ENCODE measurements around the gene PIGU. TPM values are rescaled to one million over a fixed set of nuclear protein-coding genes. Genes with fewer than 3 reads are reported as not detected.

Gene PIGU
- total RNA-seq, 2 donors from 2014 or later, result 20.1 to 20.6 TPM

DNA sequence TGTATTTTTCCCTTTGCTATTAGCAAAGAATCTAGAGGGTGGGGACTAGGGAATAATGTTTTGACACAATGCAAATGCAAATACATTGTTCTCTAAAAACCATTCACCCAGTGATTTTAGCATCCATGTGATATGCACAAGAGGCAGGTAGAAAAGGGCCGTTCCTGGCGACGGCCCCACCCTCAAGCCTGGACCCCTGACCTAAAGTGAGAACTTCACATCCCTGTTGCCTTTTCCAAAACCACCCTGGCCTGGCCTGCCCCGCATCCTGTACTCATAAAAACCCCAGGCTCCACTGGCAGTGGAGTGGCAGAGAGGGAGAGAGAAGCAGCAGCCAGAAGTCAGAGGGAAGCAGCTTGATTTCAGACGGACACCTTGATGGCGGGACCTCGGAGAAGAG, 69.8 kb downstream of the PIGU start:
- no peak overlapping the region for H3K4me3 Mint-ChIP-seq
- peaks cover 4% of the 10 kb centered on the region for H3K36me3 Mint-ChIP-seq
- ATAC-seq (no peak), DNase-seq (ENCODE audit: low spot score) (no peak)
- no peak overlapping the region for H3K27ac Mint-ChIP-seq
- H3K4me1 Mint-ChIP-seq (ENCODE audit: low read depth in 2 of 2), result no peaks in the 10 kb centered on the region
- no peaks in the 10 kb centered on the region for H3K9me3 Mint-ChIP-seq
- H3K27me3 Mint-ChIP-seq, result no peaks in the 10 kb centered on the region

DNA sequence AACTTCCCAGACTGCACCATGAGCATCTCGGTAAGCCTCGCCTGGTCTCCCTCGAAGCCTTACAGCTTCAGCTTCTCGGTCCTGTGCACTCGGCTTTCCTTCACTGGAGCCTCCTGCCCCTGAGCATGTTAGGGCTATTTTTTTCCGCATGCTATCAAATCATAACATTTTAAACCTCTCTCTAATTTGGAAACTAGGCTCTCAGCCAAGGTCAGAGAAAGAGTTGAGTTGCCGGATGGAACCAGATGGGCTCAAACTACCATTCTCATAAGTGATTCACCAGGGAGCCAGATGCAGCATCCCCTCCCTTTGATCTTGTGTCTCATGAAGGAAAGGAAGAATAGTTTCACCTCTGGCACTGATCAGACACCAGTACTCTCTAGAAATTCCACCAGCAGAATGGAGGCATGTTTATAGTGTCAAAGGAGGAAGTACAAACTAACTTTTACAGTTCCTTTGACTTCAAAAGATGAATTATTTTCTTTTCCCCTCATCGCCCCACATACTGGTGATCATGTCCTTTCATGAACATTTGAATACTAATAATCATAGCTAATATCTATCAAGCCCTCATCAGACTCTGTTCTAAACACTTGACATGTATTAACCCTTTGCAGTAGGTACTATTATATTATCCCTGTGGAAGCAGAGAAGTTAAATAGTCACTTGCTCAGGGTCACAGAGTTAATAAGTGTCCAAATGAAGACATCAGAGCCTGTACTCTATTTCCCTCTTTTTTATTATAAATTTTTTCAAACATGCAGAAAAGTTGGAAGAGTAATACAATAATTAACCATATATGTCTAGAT, 71.7 kb downstream of the PIGU start:
- H3K27ac Mint-ChIP-seq, result no peak overlapping the region
- no peak for ATAC-seq
- no peaks in the 10 kb centered on the region for H3K9me3 Mint-ChIP-seq
- no peak overlapping the region for H3K4me3 Mint-ChIP-seq
- peaks cover 4% of the 10 kb centered on the region for H3K36me3 Mint-ChIP-seq
- no peak for DNase-seq (ENCODE audit: low spot score)
- no peaks in the 10 kb centered on the region for H3K27me3 Mint-ChIP-seq
- H3K4me1 Mint-ChIP-seq (ENCODE audit: low read depth in 2 of 2), result no peaks in the 10 kb centered on the region

DNA sequence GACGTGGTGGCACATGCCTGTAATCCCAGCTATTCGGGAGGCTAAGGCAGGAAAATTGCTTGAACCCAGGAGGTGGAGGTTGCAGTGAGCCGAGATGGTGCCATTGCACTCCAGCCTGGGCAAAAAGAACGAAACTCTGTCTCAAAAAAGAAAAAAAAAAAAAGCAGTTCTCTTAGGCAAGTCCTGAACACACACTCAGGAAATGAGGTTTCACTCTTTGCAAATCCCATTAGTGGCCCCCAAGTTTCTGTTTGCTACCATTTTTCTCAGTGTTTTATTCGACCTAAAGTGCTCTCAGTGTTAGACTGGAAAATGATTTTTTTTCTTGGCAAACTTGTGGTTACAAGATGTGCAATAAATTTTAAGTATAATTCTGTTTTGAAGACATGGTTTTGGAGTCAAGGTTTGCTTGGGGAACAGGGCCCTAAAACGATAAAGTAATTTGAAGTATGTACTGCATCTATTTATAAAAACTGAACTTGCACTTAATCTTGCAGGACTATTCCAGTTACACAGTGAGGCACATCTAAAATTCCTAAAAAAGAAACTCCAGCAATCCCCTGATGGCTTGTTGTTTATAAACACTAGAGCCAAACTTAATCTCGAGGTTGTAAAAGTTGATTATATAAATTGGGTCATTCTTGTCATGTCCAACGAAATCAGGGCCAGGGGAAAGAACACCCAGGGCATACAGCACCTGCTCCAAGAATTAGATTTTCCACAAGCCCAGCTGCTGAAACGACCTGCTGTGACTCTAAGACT, 75.8 kb downstream of the PIGU start:
- H3K4me3 Mint-ChIP-seq, result no peak overlapping the region
- no peaks in the 10 kb centered on the region for H3K36me3 Mint-ChIP-seq
- DNase-seq (ENCODE audit: low spot score), result no peak
- H3K27ac Mint-ChIP-seq, result no peak overlapping the region
- H3K27me3 Mint-ChIP-seq, result no peaks in the 10 kb centered on the region
- no peaks in the 10 kb centered on the region for H3K9me3 Mint-ChIP-seq
- ATAC-seq, result no peak
- no peaks in the 10 kb centered on the region for H3K4me1 Mint-ChIP-seq (ENCODE audit: low read depth in 2 of 2)

DNA sequence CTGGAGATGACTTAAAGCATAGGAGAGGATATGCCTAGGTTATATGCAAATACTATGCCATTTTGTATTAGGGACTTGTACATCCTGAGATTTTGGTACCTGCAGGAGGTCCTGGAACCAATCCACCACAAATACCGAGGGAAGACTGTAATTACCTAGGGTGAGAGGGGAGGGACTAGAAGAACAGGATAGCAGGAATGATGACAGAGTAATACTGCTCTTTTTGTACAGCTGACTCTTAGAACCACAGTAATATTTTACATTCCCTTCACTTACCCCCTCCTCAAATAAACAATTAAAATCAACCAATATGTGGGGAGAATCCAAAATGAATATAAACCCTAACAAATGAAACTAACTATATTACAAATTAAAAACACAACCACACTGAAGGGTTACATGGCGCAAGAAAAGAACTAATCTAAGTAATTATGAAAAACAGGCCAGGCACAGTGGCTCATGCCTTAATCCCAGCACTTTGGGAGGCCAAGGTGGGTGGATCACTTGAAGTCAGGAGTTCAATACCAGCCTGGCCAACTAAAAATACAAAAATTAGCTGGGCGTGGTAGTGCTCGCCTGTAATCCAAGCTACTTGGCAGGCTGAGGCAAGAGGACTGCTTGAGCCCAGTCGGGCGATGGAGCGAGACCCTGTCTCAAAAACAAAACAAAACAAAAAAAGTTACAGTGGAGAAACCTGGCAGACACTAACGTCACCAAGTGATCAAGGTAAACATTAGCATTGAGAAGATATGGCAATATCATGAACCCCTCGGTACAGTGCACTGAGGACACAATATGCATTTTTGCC, 81.3 kb downstream of the PIGU start:
- no peaks in the 10 kb centered on the region for H3K36me3 Mint-ChIP-seq
- H3K27ac Mint-ChIP-seq, result no peak overlapping the region
- no peak overlapping the region for H3K4me3 Mint-ChIP-seq
- no peaks in the 10 kb centered on the region for H3K4me1 Mint-ChIP-seq (ENCODE audit: low read depth in 2 of 2)
- H3K27me3 Mint-ChIP-seq, result no peaks in the 10 kb centered on the region
- no peak for ATAC-seq
- H3K9me3 Mint-ChIP-seq, result no peaks in the 10 kb centered on the region
- DNase-seq (ENCODE audit: low spot score), result no peak

DNA sequence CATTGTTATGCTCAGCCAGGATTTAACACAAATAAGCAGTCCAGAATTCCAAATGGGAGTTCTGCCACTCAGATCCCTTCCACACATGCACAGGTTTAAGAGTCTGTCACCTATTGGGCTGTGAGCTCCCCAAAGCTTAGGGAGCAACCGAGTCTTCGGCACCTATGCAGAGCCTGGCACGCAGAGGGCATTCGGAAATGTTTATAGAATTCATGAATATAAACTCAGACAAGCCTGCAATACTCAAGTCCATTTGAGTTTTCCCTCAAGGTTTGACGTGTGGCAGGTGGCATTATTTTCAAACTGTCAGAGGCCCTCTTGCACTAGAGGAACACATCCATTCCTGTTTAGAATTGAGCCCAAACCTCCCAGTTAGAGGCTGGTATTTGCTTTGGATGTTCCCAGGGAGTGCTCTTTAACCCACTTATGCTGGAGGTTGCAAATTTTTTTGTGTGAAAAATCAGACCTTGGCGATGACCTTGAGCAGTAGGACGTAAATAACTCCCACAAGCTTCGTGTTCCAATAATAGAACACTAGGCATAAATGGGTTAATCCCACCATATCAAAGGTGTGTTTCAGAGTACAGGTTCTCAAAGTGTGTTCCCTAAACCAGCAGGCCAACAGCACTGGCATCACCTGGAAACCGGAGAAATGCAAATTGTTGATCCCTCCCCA, 90.3 kb downstream of the PIGU start:
- no peak for DNase-seq (ENCODE audit: low spot score)
- Mint-ChIP-seq H3K36me3 (no peaks in the 10 kb centered on the region), H3K4me1 (ENCODE audit: low read depth in 2 of 2) (peaks cover under 1% of the 10 kb centered on the region in 2 donors), H3K27ac (no peak overlapping the region), H3K27me3 (no peaks in the 10 kb centered on the region), H3K9me3 (no peaks in the 10 kb centered on the region), H3K4me3 (no peak overlapping the region)
- ATAC-seq, result no peak

DNA sequence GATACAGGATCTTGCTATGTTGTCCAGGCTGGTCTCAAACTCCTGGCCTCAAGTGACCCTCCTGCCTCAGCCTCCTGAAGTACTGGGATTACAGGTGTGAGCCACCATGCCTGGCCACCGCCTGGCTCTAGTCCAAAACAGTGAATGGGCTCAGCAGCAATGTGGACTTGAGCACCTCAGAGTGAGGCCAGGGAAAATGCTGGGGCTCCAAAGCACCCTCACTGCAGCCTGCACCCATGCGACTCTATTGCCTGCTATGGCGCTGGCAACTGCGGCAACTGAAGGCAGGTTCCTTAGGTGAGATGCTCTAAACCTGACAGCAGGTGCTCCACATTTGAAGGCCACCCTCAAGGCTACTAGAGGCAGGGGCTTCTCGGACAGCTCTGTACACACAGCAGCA, 91.9 kb downstream of the PIGU start:
- Mint-ChIP-seq H3K4me3 (no peak overlapping the region), H3K27ac (no peak overlapping the region), H3K36me3 (no peaks in the 10 kb centered on the region), H3K27me3 (no peaks in the 10 kb centered on the region), H3K9me3 (no peaks in the 10 kb centered on the region), H3K4me1 (ENCODE audit: low read depth in 2 of 2) (peaks cover 11 to 12% of the 10 kb centered on the region in 2 donors)
- no peak for ATAC-seq
- no peak for DNase-seq (ENCODE audit: low spot score)

DNA sequence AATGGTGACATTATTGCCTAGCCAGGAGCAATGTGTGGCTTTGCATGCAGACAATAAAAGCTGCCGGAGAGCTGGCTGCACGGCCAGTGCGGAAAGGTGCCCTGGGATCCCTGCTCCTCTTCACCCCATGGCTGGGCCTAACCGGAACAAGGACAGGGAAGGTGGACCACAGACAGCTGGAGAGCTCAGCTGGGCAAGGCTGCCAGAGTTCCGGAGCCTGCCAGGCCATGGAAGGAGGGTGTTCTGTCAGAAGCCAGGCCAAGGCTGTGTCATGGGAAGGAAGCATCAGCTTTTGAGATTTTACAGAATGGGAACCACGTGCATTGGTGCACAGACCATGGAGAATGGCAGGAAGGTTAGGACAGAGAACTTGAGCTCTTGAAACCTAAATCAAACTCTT, 93.3 kb downstream of the PIGU start:
- H3K4me1 Mint-ChIP-seq (ENCODE audit: low read depth in 2 of 2), result peaks cover 11 to 15% of the 10 kb centered on the region in 2 donors

DNA sequence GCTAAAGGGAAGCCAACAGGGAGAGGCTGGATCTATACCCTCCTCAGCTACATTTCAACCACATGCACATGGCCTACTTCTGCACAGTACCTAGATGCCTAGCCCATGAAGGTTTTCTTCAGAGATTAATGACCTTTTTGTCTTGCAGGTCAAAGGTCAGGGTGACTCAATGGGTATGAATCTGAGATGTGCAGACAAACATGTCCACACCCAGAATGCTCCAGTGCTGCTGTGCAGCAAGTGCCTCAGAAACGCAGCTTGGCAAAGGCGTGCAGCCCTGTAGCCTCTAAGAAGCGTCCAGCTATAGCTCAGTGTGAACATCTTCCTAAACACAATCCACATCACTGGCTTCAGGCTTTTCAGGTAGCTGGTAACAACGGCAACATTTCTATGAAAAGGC, 94.0 kb downstream of the PIGU start:
- H3K4me3 Mint-ChIP-seq, result no peak overlapping the region
- no peaks in the 10 kb centered on the region for H3K36me3 Mint-ChIP-seq
- no peaks in the 10 kb centered on the region for H3K9me3 Mint-ChIP-seq
- no peaks in the 10 kb centered on the region for H3K27me3 Mint-ChIP-seq
- DNase-seq (ENCODE audit: low spot score) (no peak), ATAC-seq (no peak)
- H3K4me1 Mint-ChIP-seq (ENCODE audit: low read depth in 2 of 2), result peaks cover 11 to 15% of the 10 kb centered on the region in 2 donors
- H3K27ac Mint-ChIP-seq, result no peak overlapping the region

More for the DNA sequence above, 93.3 kb downstream of the PIGU start:
- no peaks in the 10 kb centered on the region for H3K9me3 Mint-ChIP-seq
- no peak overlapping the region for H3K27ac Mint-ChIP-seq
- no peak for ATAC-seq
- H3K4me3 Mint-ChIP-seq, result no peak overlapping the region
- no peaks in the 10 kb centered on the region for H3K27me3 Mint-ChIP-seq
- no peaks in the 10 kb centered on the region for H3K36me3 Mint-ChIP-seq
- no peak for DNase-seq (ENCODE audit: low spot score)

DNA sequence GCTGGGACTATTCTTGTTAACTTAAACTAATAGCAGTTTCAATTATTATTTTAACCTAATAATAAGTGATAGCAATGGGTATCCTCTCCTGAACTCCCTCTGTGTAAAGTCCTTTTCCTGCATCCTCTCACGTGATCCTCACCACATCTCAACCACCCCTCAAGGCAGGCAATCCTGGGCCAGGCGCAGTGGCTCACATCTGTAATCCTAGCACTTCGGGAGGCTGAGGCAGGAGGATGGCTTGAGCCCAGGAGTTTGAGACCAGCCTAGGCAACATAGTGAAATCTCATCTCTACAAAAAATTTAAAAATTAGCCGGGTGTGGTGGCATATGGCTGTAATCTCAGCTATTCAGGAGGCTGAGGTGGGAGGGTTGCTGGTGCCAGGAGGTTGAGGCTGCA, 94.7 kb downstream of the PIGU start:
- Mint-ChIP-seq H3K4me3 (no peak overlapping the region), H3K4me1 (ENCODE audit: low read depth in 2 of 2) (peaks cover 11 to 15% of the 10 kb centered on the region in 2 donors)

DNA sequence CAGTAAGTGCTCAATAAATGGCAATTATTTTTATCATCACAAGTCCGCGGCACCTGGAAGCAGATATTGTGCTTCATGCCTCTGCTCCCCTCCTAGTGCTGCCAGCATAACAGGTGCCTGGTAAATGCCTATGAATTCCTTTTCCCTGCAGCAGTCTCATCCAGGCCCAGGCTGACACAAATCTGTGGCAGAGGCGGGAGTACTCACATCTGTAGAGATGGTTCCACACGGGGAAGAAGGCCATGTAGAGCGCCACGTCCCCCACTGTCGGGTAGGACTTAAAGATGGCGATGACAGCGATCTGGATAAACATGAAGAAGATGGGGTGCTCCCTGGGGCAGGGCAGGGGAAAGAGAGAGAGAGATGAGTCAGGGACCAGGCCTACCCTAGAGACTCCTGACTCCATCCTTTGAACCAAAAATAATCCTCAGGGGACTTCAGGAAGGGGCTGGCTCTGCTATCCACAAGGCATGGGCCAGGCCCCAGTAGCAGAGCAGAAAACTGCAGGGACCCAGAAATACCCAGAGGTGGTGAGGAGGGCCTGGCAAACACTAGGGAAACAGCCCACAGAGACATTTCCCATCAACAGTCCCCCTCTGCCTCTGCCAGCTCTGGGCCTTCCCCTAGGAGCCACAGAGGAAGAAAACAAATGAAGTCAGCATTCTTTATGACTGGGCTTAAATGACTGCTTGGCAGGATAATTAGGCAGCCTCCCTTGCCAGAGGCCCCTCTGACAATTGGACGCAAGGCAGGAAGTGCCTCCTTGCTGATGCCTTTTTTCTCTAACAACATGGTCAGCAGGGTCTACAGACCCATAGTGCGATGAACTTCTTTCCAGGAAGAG, 95.3 kb downstream of the PIGU start:
- Mint-ChIP-seq H3K4me3 (peak overlapping the region; percentile 5), H3K27ac (peak overlapping the region; percentile 67 to 80)

More for the DNA sequence above, 94.7 kb downstream of the PIGU start:
- no peaks in the 10 kb centered on the region for H3K9me3 Mint-ChIP-seq
- ATAC-seq (no peak), DNase-seq (ENCODE audit: low spot score) (no peak)
- no peaks in the 10 kb centered on the region for H3K27me3 Mint-ChIP-seq
- no peaks in the 10 kb centered on the region for H3K36me3 Mint-ChIP-seq
- peak overlapping the region; percentile 67 to 80 for H3K27ac Mint-ChIP-seq

DNA sequence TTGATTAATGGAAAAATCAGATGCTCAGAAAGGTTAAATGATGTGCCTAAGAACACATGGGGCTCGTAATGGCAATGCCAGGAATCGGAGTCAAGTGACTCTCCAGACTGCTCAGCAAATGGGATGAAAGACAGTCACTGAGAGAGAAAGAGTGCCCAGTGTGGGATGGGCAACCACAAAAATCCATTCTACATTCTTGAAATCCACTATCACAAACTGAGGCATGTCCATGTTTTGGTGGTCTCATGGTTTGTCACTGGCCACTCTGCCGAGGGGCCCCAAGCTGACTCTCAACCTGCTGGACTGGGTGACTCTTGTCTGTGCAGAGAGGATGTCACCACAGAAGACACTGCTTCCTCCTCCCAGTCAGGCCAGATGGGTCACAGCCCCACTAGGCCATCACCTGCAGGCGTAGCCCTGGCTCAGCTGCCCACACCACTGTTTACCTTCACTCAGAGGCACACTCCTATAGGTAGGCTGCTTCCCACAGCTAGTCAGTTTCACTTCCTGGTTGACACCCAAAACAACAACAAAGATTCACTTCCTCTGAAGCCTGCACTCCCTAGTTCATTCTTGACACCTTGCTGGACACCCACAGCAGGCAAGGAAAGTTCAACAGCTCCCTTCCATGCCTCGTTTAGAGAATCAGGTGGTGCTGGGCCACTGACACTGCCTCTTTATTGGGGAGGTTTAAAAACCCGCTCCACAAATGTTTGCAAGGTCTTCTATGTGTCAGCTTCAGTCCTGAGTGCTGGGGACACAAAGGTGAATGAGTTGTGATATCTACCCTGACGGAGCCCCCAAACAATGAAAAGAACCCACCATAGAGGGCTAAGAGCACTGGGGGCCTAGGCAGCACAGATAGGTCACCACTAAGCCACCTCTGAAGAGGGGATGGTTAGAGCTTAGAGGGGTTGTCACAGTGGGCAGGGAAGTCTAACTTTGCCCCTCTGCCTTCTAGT, 96.6 kb downstream of the PIGU start:
- Mint-ChIP-seq H3K4me1 (ENCODE audit: low read depth in 2 of 2) (peaks cover 11 to 15% of the 10 kb centered on the region in 2 donors), H3K4me3 (no peak overlapping the region)

More for the DNA sequence above, 95.3 kb downstream of the PIGU start:
- Mint-ChIP-seq H3K27me3 (no peaks in the 10 kb centered on the region), H3K9me3 (no peaks in the 10 kb centered on the region), H3K4me1 (ENCODE audit: low read depth in 2 of 2) (peaks cover 11 to 15% of the 10 kb centered on the region in 2 donors), H3K36me3 (no peaks in the 10 kb centered on the region)
- ATAC-seq (peak; percentile 78 to 79), DNase-seq (ENCODE audit: low spot score) (no peak)

More for the DNA sequence above, 96.6 kb downstream of the PIGU start:
- ATAC-seq (peak in 1 of 2 donors; percentile 45), DNase-seq (ENCODE audit: low spot score) (no peak)
- Mint-ChIP-seq H3K36me3 (no peaks in the 10 kb centered on the region), H3K9me3 (no peaks in the 10 kb centered on the region), H3K27me3 (no peaks in the 10 kb centered on the region), H3K27ac (peak overlapping the region; percentile 14 to 50)
